ENCODE data around the gene FRK.

DNA sequence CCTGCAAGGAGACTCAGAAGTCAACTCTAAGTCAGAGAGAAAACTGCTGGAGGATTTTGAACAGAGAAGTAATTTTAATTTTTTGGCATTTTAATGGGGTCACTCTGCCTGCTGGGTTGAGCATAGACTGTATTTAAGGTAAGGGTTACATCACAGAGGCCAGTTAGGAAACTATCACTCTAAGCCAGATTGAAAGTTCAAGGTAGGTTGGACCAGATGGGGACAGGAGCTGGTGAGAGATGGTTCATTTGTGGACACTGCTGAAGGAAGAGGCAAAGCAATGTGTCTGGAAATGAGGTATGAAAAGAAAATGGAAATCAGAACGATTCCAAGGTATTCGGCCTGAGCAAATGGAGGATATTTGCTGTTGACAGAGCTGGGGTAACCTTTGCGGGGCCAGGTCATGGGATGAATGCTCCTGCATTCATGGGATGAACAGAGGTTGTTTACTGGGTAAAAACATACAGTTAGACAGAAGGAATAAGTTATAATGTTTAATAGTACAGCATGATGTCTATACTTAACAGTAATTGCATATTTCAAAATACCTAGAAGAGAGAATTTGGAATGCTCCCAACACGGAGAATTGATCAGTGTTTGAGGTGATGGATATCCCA, 26.9 kb downstream of the FRK start:
- TF ChIP-seq, protein P1, sequence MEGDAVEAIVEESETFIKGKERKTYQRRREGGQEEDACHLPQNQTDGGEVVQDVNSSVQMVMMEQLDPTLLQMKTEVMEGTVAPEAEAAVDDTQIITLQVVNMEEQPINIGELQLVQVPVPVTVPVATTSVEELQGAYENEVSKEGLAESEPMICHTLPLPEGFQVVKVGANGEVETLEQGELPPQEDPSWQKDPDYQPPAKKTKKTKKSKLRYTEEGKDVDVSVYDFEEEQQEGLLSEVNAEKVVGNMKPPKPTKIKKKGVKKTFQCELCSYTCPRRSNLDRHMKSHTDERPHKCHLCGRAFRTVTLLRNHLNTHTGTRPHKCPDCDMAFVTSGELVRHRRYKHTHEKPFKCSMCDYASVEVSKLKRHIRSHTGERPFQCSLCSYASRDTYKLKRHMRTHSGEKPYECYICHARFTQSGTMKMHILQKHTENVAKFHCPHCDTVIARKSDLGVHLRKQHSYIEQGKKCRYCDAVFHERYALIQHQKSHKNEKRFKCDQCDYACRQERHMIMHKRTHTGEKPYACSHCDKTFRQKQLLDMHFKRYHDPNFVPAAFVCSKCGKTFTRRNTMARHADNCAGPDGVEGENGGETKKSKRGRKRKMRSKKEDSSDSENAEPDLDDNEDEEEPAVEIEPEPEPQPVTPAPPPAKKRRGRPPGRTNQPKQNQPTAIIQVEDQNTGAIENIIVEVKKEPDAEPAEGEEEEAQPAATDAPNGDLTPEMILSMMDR (conservative IDR thresholded peaks at IDR 0.05) = no peak
- TF ChIP-seq EZH2 (IDR thresholded peaks at IDR 0.05; ENCODE audit: low read depth) = no peak
